ENCODE measurements around the gene WSB1.

DNA sequence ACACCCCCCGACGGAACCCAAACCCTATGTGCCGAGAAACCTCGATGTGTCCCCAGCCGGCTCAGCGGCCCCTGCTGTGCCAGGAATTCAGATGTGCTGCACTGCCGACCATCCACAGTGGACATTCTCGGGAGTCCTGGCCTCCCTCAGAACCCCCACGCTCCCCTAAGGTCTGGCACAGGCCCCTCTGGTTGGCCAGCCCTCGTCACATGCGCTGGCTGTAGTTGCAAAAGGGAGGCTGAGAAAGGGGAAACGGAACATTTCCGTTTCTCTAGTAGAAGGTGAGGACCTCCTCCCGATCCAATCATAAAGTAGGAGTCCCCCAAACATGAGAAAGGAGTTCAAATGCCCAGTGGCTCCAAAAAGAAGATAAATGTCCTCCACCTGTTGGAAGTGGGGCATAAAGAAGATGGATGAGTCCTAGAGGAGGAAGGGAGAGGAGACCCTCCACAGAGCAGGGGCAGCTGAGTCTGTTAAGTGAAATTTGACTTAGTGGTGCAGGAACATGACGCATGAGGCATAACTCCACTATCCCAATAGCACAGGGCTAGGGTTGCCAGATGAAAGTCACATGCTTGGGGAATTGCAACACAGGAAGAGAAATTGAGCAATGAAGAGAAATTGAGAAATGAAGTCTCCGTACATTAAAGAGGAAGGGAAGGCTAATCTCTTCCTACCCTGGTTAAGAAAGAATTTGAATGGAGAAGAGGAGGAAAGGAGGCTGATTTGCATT is 49.3 kb upstream of the WSB1 start:
- TF ChIP-seq, protein P1, sequence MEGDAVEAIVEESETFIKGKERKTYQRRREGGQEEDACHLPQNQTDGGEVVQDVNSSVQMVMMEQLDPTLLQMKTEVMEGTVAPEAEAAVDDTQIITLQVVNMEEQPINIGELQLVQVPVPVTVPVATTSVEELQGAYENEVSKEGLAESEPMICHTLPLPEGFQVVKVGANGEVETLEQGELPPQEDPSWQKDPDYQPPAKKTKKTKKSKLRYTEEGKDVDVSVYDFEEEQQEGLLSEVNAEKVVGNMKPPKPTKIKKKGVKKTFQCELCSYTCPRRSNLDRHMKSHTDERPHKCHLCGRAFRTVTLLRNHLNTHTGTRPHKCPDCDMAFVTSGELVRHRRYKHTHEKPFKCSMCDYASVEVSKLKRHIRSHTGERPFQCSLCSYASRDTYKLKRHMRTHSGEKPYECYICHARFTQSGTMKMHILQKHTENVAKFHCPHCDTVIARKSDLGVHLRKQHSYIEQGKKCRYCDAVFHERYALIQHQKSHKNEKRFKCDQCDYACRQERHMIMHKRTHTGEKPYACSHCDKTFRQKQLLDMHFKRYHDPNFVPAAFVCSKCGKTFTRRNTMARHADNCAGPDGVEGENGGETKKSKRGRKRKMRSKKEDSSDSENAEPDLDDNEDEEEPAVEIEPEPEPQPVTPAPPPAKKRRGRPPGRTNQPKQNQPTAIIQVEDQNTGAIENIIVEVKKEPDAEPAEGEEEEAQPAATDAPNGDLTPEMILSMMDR (IDR thresholded peaks at IDR 0.05; ENCODE audit: insufficient read depth, low read length): no peak
- peak; percentile 84 for TF ChIP-seq POLR2AphosphoS5 (IDR thresholded peaks at IDR 0.05; ENCODE audit: low read depth)
- peak; percentile 88 for TF ChIP-seq SPI1 (IDR thresholded peaks at IDR 0.05; ENCODE audit: borderline replicate concordance, low read depth)
- TF ChIP-seq, protein P2, sequence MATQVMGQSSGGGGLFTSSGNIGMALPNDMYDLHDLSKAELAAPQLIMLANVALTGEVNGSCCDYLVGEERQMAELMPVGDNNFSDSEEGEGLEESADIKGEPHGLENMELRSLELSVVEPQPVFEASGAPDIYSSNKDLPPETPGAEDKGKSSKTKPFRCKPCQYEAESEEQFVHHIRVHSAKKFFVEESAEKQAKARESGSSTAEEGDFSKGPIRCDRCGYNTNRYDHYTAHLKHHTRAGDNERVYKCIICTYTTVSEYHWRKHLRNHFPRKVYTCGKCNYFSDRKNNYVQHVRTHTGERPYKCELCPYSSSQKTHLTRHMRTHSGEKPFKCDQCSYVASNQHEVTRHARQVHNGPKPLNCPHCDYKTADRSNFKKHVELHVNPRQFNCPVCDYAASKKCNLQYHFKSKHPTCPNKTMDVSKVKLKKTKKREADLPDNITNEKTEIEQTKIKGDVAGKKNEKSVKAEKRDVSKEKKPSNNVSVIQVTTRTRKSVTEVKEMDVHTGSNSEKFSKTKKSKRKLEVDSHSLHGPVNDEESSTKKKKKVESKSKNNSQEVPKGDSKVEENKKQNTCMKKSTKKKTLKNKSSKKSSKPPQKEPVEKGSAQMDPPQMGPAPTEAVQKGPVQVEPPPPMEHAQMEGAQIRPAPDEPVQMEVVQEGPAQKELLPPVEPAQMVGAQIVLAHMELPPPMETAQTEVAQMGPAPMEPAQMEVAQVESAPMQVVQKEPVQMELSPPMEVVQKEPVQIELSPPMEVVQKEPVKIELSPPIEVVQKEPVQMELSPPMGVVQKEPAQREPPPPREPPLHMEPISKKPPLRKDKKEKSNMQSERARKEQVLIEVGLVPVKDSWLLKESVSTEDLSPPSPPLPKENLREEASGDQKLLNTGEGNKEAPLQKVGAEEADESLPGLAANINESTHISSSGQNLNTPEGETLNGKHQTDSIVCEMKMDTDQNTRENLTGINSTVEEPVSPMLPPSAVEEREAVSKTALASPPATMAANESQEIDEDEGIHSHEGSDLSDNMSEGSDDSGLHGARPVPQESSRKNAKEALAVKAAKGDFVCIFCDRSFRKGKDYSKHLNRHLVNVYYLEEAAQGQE (IDR thresholded peaks at IDR 0.05; ENCODE audit: insufficient replicate concordance, low read depth): peak; percentile 72
- 0 out of 2 replicates have a peak, but pooled peaks have one; percentile 49 for TF ChIP-seq GABPA (IDR thresholded peaks at IDR 0.05; ENCODE audit: low read depth)
